Measurements from ENCODE around the gene DNAAF3.
"Not testable (repeated sequence)": the region's sequence is repeated elsewhere in the genome, so short reads cannot be mapped to it uniquely, and the experiment has no call there.

The DNAAF3 gene

DNA sequence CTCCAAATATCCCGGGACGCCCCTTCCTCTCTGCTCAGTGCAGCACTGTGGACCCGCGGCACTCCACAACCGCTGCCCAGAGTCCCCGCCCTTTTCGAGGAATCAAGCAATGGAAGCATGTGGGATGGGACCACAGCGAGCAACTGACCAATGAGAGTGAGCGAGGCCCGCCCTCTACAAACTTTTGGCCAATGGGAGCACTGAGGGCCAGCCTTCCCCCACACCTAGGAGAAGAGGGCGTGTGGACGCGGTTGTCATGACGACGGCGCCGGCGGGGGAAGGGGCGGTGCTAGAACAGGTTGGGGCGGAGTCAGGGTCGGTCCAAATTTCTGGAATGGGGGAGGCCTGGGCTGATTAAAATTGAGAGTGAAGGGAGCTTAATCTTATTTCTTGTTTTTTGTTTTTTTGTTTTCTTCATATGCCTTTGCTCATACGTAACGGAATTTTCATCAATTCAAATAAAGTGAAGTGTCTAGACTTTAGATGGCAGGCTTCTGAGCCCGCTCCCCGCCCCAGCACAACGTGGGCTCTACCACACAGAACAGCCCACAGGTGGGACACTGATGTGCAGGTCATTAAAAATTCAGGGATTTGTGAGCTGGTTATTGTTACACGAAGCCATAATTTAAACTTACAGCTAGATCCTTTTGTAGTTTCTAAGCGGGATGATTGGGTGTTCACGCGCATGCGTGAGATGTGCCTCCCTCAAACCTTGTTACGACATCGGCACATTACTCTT lies at the start of gene DNAAF3:
DNAAF3 (minus strand) TSS at position 84 of the 739 bp plus-strand sequence. CDS start 200 bp downstream, outside the sequence.
- peak; percentile 76 to 87 for DNase-seq (ENCODE audit: low read depth in 2 of 2)

DNA sequence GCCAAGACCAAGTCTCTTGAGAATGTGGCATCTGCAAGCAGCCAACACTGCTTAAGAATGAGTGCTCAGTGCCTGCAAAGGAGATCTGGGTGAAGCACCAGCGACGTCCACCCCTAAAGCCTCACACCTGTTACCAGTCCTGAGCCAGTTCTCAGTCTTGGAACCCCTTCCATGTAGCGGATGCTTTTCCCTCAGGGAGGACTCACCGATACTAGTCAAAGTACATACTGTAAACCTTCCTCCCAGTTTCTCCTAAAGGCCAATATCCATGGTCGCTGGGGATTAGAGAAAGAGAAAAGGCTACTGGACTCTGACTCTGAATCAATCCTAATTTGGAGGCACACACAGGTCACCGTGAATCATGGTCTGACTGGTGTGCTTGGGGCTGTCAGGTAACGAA lies 47.1 kb upstream of the DNAAF3 start:
- no peak for DNase-seq (ENCODE audit: low read depth in 2 of 2)

GRCh38 chr19:55212447-55212846 lies 46.0 kb upstream of the DNAAF3 start:
- DNase-seq (ENCODE audit: low read depth in 2 of 2): peak; percentile 29 to 41

GRCh38 chr19:55209693-55210472 lies 43.5 kb upstream of the DNAAF3 start:
- DNase-seq (ENCODE audit: low read depth in 2 of 2): no peak

DNA sequence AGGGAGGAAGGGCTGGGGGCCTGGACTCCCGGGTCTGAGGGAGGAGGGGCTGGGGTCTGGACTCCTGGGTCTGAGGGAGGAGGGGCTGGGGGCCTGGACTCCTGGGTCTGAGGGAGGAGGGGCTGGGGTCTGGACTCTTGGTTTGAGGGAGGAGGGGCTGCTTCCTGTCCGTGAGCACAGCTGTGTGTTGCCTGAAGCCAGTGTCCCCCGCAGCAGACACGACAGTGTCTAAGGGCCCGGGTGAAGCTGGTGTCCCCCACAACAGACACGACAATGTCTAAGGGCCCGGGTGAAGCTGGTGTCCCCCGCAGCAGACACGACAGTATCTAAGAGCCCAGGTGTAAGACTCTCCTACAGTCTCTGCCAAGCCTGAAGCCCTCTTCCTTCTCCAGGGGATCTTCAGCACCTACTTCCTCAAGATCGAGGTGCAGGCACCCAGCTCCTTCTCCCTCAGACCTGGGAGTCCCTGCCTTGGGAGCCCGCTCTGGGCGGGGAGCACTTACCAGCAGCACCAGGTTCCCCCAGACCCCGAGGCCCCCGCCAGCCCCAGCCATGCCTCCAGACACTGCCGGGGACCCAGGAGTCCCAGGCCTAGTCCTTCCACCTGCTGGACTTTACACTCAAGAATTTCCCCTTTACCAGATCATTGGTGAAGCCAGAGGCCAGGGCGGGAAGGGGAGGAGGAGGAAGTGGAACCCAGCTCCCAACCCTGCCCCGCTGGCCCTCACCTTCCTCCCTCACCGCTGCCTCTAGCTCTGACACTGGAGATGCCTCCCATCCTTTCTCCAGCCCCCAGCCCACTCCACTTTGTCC lies 42.7 kb upstream of the DNAAF3 start, which contains the start of gene PTPRH:
PTPRH (minus strand) TSS at position 622 of the 813 bp plus-strand sequence; CDS start at position 554, 68 bp downstream.
- no peak for DNase-seq (ENCODE audit: low read depth in 2 of 2)

- peak in 1 of 2 donors; percentile 44 for DNase-seq (ENCODE audit: low read depth in 2 of 2)
Observed at GRCh38 chr19:55206664-55207500, 40.5 kb upstream of the DNAAF3 start.

- not testable (repeated sequence) for DNase-seq (ENCODE audit: low read depth in 2 of 2)
Observed at GRCh38 chr19:55202199-55202598, 35.8 kb upstream of the DNAAF3 start.

DNA sequence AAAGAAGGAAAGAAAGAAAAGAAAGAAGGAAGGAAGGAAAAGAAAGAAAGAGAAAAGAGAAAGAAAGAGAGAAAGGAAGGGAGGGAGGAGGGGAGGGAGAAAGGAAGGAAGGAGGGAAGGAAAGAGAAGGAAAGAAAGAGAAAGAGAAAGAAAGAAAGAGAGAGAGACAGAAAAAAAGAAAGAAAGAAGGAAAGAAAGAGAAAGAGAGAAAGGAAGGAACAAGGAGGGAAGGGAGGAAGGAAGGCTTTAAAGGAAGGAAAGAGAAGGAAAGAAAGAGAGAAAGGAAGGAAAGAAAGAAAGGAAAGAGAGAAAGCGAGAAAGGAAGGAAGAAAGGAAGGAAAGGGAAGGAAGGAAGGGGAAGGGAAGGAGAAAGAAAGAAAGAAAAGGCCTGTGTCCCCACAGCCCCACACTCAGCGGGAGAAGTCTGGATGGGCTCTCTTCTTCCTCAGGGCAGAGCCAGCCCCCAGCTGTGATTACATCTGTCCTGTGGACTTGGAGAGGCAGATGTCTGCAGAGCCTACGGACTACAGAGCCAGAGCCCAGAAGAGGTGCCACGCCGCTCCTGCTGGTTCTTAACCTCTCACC lies 33.3 kb upstream of the DNAAF3 start:
- no peak for DNase-seq (ENCODE audit: low read depth in 2 of 2)

- no peak for DNase-seq (ENCODE audit: low read depth in 2 of 2)
Observed at GRCh38 chr19:55198651-55199050, 32.2 kb upstream of the DNAAF3 start.

DNA sequence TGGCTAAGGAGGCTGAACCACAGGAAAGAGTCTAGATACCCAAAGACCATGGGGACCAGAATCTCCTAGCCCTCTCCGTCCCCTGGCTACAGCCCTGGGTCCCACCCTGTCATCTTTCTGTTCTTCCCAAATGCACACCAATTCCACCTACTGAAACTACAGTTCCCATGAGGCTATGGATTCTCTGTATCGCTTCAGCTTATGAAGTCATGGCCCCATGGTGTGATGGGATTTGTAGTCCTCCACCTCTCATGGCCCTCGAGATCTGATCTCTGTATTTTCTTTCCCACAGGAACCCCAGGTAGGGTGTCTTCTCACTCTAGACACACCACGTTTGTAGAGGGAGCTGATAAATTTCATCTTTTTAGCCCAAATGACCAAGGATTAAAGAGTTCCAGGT lies 31.1 kb upstream of the DNAAF3 start:
- DNase-seq (ENCODE audit: low read depth in 2 of 2): no peak

GRCh38 chr19:55196803-55197202 lies 30.4 kb upstream of the DNAAF3 start:
- DNase-seq (ENCODE audit: low read depth in 2 of 2): no peak

- DNase-seq (ENCODE audit: low read depth in 2 of 2): no peak
Observed at GRCh38 chr19:55193481-55193880, 27.1 kb upstream of the DNAAF3 start.

- no peak for DNase-seq (ENCODE audit: low read depth in 2 of 2)
Observed at GRCh38 chr19:55189403-55189835, 23.0 kb upstream of the DNAAF3 start.

- no peak for DNase-seq (ENCODE audit: low read depth in 2 of 2)
Observed at GRCh38 chr19:55188625-55189024, 22.2 kb upstream of the DNAAF3 start.

- no peak for DNase-seq (ENCODE audit: low read depth in 2 of 2)
Observed at GRCh38 chr19:55186080-55186479, 19.7 kb upstream of the DNAAF3 start.

- DNase-seq (ENCODE audit: low read depth in 2 of 2): no peak
Observed at GRCh38 chr19:55181740-55182139, 15.3 kb upstream of the DNAAF3 start.

- peak in 1 of 2 donors; percentile 47 for DNase-seq (ENCODE audit: low read depth in 2 of 2)
Observed at GRCh38 chr19:55179606-55180484, 13.4 kb upstream of the DNAAF3 start, which contains the start of gene SYT5. Gene SYT5 (minus strand): TSS chr19:55180289. CDS start chr19:55179041, 1,248 bp downstream.

DNA sequence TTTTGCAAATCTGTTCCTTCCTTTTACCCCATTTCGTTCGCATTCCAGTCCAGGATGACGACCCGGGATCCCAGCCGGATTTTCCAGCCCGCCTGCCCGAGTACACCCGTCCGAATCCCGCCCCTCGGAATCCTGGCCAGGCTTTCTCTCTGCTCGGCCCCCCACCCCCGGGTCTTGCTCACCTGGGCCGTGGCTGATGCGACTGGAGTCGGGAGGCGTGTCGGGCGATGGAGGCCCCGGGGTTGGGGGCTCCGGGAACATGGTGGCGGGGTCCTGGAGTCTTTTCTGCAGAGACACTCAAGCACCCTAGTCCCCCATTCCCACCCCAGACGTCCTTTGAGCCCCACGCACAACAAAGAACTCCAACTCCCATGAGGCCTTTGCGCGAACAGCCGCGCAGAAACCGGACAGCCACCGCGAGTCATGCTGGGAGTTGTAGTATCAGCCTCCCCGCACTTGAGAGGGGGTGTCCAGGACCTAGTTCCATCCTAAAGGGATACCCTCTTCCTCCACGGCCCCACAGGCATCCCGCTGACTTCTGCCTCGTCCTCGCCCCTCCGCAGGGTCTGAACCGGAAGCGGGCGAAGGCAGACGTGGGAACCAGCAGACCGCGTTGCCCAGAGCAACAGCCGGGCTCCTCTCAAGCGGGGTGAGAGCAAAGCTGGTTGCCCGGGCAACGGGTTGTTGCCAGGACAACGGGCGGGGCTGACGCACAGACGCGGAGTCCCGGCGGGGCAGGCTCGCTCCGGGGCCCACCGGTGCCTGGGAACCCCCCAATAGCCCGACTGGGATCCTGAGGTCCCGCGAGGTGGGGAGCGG lies 12.6 kb upstream of the DNAAF3 start:
- peak; percentile 80 to 83 for DNase-seq (ENCODE audit: low read depth in 2 of 2)

GRCh38 chr19:55176076-55176475 lies 9.7 kb upstream of the DNAAF3 start:
- DNase-seq (ENCODE audit: low read depth in 2 of 2): no peak
